ENCODE measurements around the gene CRADD.

DNA sequence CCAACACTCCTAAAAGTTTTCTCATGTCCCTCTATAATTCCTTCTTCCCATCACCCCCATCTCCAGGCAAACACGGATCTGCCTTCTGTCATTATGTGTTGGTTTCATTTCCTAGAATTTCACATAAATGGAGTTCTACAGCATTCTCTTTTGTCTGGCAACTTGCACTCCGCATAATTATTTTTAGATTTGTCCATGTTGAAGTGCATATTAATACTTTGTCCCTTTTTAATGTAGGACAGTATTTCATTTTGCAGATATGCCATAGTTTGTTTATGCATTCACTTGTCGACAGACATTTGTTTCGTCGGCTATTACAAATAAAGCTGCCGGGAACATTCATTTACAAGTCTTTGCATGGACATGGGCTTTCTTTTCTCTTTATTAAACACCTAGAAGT lies 150.0 kb downstream of the CRADD start:
- no peak for TF ChIP-seq POLR2A (IDR thresholded peaks at IDR 0.05)
- TF ChIP-seq, protein P1, sequence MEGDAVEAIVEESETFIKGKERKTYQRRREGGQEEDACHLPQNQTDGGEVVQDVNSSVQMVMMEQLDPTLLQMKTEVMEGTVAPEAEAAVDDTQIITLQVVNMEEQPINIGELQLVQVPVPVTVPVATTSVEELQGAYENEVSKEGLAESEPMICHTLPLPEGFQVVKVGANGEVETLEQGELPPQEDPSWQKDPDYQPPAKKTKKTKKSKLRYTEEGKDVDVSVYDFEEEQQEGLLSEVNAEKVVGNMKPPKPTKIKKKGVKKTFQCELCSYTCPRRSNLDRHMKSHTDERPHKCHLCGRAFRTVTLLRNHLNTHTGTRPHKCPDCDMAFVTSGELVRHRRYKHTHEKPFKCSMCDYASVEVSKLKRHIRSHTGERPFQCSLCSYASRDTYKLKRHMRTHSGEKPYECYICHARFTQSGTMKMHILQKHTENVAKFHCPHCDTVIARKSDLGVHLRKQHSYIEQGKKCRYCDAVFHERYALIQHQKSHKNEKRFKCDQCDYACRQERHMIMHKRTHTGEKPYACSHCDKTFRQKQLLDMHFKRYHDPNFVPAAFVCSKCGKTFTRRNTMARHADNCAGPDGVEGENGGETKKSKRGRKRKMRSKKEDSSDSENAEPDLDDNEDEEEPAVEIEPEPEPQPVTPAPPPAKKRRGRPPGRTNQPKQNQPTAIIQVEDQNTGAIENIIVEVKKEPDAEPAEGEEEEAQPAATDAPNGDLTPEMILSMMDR (IDR thresholded peaks at IDR 0.05), result no peak

All from thyroid gland (tissue), 4 donors.